HFF-Myc (cell line): ENCODE data around the gene THBD.

Source experiments
- DNase-seq: peaks from one replicate; pipeline ENCODE4 v3.0.0-alpha.2; 2011; ENCODE audit warnings: low read depth; ENCODE audit errors: extremely low read depth
- H3K4me3 ChIP-seq: replicated peaks from 2 replicates; pipeline ENCODE4 v1.5.1; 2011; ENCODE audit warnings: low read depth, mild to moderate bottlenecking, control low read depth, low read length
- TF ChIP-seq, protein P1 (sequence below): IDR thresholded peaks from 2 replicates; pipeline ENCODE4 v1.5.1; 2012; ENCODE audit warnings: mild to moderate bottlenecking, low read depth, low read length, control low read depth; ENCODE audit errors: missing control alignments

The THBD gene

DNA sequence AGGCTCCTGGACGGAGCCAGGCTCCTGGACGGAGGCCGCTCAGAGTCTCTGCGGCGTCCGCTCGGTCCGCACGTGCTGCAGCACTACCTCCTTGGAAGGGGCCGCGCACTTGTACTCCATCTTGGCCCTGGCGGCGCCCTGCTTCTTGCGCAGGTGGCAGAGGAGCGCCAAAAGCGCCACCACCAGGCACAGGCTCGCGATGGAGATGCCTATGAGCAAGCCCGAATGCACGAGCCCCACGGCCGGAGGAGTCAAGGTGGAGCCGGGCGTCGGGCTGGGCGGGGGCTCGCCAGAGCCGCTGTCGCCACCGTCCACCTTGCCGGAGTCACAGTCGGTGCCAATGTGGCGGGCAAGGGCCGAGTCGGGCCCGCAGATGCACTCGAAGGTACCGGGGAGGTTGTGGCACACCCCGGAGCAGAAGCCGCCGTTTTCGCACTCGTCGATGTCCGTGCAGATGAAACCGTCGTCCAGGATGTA, 1.7 kb downstream of the THBD start:
- no peak overlapping the region for H3K4me3 ChIP-seq
- no peak for DNase-seq
- TF ChIP-seq, protein P1, sequence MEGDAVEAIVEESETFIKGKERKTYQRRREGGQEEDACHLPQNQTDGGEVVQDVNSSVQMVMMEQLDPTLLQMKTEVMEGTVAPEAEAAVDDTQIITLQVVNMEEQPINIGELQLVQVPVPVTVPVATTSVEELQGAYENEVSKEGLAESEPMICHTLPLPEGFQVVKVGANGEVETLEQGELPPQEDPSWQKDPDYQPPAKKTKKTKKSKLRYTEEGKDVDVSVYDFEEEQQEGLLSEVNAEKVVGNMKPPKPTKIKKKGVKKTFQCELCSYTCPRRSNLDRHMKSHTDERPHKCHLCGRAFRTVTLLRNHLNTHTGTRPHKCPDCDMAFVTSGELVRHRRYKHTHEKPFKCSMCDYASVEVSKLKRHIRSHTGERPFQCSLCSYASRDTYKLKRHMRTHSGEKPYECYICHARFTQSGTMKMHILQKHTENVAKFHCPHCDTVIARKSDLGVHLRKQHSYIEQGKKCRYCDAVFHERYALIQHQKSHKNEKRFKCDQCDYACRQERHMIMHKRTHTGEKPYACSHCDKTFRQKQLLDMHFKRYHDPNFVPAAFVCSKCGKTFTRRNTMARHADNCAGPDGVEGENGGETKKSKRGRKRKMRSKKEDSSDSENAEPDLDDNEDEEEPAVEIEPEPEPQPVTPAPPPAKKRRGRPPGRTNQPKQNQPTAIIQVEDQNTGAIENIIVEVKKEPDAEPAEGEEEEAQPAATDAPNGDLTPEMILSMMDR = no peak

DNA sequence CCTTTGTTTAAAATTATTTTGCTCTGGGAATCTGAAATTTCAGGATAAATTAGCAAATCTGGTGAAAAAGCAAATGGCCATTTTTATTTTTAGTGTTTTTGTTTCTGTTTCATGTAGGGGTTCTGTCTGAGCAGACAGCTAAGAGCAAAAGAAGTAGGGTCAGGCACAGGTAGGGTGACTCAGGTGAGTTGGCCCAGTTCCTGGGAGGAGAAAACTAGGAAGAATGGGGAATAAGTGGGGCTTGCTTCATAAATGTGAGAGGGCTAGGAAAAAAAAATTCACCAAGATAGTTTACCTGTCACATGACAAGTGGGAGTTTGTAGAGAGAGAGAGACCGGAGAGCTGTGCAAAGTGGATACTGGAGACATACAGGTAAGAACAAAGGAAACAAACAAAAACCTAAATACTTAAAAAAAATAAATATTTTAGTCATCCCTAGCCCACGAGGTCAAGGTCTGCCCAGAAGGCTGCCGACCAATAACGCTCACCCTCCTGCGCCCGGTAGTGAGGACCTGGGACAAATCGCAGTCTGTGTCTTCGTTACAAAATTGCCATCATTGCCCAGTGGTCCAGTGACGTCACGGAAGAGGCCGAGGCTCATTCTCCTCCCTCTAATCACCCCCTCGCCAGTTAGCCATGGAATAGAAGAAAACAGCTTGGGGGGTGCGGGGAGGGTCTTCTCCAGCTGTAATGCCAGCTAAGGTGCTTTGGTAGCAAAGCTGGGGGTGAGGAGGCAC, 2.3 kb downstream of the THBD start:
- DNase-seq = no peak
- TF ChIP-seq, protein P1 = no peak
- H3K4me3 ChIP-seq = no peak overlapping the region

DNA sequence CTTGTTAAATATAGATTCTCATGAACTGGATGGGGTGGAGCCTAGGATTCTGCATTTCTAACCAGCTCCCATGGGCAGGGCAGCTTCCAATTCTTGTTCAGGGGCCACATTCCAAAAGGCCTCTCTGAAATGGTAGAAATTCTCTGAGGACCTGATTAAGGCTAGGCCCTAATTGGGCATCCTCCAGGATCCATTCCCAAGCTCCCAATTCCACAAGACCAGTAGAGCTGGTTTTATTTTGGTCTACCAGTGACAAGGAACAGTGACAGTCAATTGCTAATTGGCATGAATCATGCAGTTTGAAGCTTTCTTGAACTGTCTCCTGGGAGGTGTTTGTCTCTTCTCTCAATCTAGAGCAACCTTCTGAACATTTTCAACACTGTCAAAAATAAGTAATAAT, 3.0 kb downstream of the THBD start:
- DNase-seq = no peak
- TF ChIP-seq, protein P1 = no peak
- no peak overlapping the region for H3K4me3 ChIP-seq

DNA sequence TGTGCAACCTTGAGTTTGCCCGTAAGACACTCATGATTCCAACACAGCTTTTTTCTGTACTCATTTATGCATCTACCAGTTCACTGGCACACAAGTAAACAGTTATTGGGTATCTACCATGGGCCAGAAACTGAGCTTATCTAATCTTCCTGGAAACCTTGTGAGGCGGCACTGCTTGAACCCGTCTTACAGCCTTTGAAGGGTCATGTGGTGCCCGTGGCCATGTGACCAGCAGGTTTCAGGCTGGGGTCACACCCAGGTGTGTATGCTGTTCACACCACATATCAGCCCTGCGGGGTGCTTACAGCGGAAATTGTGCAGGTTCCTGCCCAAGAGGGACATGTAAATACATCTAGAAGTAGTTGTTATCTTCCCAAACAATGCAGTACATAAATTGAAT, 6.1 kb downstream of the THBD start:
- DNase-seq = no peak
- no peak overlapping the region for H3K4me3 ChIP-seq
- TF ChIP-seq, protein P1 = no peak

DNA sequence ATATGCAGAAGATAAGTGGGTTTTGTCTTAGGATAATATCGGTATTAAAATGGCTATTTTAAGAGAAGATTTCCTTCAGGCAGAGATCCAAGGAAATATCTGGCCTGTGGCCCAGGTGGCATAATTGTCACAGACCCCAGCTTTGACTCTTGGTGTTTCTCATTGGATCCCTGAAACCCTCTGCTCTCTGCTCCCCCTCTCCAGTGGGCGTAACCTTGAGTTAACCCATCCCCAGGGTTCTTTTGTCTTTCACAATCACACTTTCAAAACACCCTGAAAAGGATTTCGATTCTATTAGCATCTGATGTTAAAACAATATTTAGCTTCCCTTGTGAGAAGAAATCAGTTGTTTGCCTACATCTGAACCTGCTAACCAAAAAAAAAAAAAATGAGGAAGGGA, 7.2 kb downstream of the THBD start:
- TF ChIP-seq, protein P1 = no peak
- DNase-seq = no peak
- no peak overlapping the region for H3K4me3 ChIP-seq

DNA sequence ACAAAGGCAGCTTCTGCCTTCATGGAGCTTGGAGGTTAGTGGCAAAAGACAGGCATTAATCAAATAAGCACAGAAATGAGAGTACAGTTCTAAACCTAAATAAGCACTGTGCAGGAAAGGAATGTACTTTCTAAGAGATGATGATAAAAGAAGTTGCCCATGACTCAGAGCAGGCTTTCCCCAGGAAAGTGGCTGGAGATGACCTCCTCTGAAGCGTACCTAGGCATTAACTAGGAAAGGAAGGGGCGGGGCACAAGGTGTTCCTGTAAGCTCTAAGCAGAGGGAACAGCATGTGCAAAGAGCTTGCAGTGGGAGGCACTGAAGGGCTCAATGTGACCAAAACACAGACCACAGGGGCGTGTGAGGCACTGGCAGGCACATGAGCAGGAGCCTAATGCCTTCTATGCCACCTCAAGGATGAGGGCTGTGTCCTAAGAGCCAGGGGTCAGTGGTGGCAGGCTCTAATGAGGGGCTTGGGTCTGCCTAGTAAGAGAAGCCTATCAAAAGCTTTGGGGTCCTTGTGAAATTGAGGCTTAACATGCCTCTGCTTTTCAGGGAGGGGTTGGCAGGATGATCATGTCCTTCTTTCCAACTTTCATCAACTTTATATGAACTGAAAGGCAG, 9.5 kb downstream of the THBD start:
- no peak overlapping the region for H3K4me3 ChIP-seq
- TF ChIP-seq, protein P1 = no peak
- DNase-seq = no peak
